Osteoblast (primary cell): ENCODE measurements around the gene CXXC5. TPM values are rescaled to one million over a fixed set of nuclear protein-coding genes. Genes with fewer than 3 reads are reported as not detected.

Experiments
- DNase-seq: peaks from one replicate; pipeline ENCODE4 v3.0.0; 2011; ENCODE audit warnings: low spot score, mixed read lengths; ENCODE audit not compliant: insufficient read length; ENCODE audit errors: missing footprints
- H2AFZ ChIP-seq: 2 replicates; pipeline ENCODE4 v1.6.0; 2011; ENCODE audit warnings: mild to moderate bottlenecking, low read length
- H3K27ac ChIP-seq: 2 replicates; pipeline ENCODE4 v1.5.1; 2011; ENCODE audit warnings: mild to moderate bottlenecking, low read depth, low read length, moderate library complexity
- H3K27me3 ChIP-seq: 2 replicates; pipeline ENCODE4 v1.6.0; 2012; ENCODE audit warnings: mild to moderate bottlenecking, control low read depth, inconsistent platforms, low read length, moderate library complexity; ENCODE audit not compliant: insufficient read depth
- H3K36me3 ChIP-seq: 2 replicates; pipeline ENCODE4 v1.5.1; 2011; ENCODE audit warnings: mild to moderate bottlenecking, low read length, control low read depth, moderate library complexity; ENCODE audit not compliant: insufficient read depth
- H3K4me1 ChIP-seq: 2 replicates; pipeline ENCODE4 v1.5.1; 2011; ENCODE audit warnings: mild to moderate bottlenecking, low read length, control low read depth, moderate library complexity; ENCODE audit not compliant: insufficient read depth
- H3K4me2 ChIP-seq: 2 replicates; pipeline ENCODE4 v1.6.0; 2011; ENCODE audit warnings: mild to moderate bottlenecking, low read length; ENCODE audit not compliant: insufficient read depth
- H3K4me3 ChIP-seq: fragments of 200-600 bp; sonication (generic); 3 replicates; pipeline ENCODE4 v1.5.1; 2012; ENCODE audit warnings: mild to moderate bottlenecking, low read length, inconsistent platforms; ENCODE audit not compliant: insufficient read depth
- H3K79me2 ChIP-seq: 2 replicates; pipeline ENCODE4 v1.6.0; 2012; ENCODE audit warnings: mild to moderate bottlenecking, low read length, control low read depth, inconsistent platforms; ENCODE audit not compliant: insufficient read depth
- H3K9me3 ChIP-seq: 2 replicates; pipeline ENCODE4 v1.5.1; 2011; ENCODE audit warnings: low read depth, low read length, control low read depth
- H4K20me1 ChIP-seq: 2 replicates; pipeline ENCODE4 v1.6.0; 2012; ENCODE audit warnings: mild to moderate bottlenecking, low read length, control low read depth; ENCODE audit not compliant: insufficient read depth
- total RNA-seq: library from RNA; depleted of rRNA; stranded (reverse); fragments of >200 nt; gene quantifications from 2 replicates; pipeline ENCODE4 v1.2.3, GENCODE V29; 2012
- TF ChIP-seq, protein P1 (sequence below): IDR thresholded peaks from 2 replicates; pipeline ENCODE4 v1.5.1; 2011; ENCODE audit warnings: mild to moderate bottlenecking, low read depth, low read length, moderate library complexity; ENCODE audit errors: extremely low read depth

Gene CXXC5
- total RNA-seq, 1 donor = 186 TPM

DNA sequence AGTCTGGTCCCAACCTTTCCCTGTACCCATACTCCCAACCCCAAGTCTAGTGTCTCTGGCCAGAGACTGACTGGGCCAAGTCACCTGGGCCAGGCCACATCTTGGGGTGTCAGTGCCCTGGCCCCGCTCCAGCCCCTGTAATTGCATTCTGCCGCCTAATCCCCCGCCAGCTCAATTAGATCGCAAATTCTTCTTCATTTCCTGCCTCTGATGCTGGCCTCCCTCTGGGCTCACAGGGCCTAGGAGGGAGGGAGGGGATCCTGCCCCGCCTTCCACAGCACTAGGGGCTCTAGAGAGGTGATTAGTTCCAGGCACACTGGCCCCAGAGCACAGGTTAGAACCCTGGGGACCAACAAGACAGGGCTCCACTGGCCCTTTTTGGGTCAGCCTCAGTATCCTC lies 5.5 kb downstream of the CXXC5 start:
- DNase-seq = no peak
- Histone ChIP-seq H3K27ac (peak overlapping the region; percentile 98), H3K4me2 (peak overlapping the region; percentile 93), H3K4me3 (peak overlapping the region; percentile 93), H3K27me3 (no peaks in the 10 kb centered on the region), H3K36me3 (peaks cover 5% of the 10 kb centered on the region), H4K20me1 (peaks cover 48% of the 10 kb centered on the region), H3K9me3 (no peaks in the 10 kb centered on the region), H3K79me2 (peaks cover 91% of the 10 kb centered on the region), H3K4me1 (peaks cover 70% of the 10 kb centered on the region), H2AFZ (no peak overlapping the region)
- TF ChIP-seq, protein P1, sequence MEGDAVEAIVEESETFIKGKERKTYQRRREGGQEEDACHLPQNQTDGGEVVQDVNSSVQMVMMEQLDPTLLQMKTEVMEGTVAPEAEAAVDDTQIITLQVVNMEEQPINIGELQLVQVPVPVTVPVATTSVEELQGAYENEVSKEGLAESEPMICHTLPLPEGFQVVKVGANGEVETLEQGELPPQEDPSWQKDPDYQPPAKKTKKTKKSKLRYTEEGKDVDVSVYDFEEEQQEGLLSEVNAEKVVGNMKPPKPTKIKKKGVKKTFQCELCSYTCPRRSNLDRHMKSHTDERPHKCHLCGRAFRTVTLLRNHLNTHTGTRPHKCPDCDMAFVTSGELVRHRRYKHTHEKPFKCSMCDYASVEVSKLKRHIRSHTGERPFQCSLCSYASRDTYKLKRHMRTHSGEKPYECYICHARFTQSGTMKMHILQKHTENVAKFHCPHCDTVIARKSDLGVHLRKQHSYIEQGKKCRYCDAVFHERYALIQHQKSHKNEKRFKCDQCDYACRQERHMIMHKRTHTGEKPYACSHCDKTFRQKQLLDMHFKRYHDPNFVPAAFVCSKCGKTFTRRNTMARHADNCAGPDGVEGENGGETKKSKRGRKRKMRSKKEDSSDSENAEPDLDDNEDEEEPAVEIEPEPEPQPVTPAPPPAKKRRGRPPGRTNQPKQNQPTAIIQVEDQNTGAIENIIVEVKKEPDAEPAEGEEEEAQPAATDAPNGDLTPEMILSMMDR = no peak

DNA sequence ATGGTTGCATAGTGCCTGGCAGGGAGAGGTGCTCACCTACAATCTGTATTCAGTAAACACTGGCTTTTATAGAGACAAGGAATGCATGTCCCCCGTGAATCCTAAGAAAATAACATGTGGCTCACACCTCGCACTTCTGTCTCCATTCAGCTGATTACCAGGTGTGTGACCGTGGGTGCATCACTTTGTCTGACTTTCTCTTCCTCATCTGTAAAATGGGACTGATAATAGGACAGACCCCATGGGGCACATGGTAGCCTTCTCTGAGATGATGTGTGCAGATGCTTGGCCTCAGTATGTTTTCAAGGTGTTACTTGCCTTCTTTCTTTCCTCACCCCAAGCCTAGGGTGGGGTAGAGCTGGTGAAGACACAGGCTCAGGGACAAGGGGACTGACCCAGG lies 6.3 kb downstream of the CXXC5 start:
- H2AFZ ChIP-seq = no peak overlapping the region

DNA sequence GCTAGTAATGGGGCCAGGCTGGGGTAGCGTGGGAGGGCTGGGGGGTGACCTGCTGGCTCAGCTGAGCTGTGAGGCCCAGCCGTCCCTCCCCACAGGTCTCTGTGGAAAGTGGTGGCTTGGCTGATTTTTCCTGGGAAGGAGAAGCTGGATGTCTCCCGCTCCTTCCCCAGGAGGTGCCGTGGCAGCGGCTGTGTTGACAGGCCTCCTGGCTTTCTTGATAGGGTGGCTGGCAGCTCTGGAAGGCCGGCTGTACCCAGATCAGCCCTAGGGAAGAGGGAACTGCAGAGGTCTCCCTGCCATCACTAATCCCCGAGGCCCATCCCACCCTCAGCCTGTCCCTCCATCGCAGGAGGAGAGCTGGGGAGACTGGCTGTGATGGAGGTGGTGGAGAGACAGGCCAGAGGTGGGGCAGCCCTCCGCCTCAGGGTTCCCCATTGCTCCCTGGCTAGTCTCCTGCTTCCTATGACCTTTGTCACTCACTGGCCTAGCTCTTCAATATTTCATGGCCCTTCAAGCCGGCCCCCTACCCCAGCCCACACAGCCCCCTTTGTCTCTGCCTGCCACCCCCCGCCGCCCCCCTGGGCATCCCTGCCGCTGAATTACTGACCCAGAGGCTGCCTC lies 6.8 kb downstream of the CXXC5 start:
- Histone ChIP-seq H3K4me3 (peak overlapping the region; percentile 26), H2AFZ (no peak overlapping the region), H3K79me2 (peaks cover 90% of the 10 kb centered on the region), H3K4me1 (peaks cover 83% of the 10 kb centered on the region), H3K27me3 (no peaks in the 10 kb centered on the region), H3K4me2 (peak overlapping the region; percentile 93), H3K36me3 (peaks cover 5% of the 10 kb centered on the region), H3K9me3 (no peaks in the 10 kb centered on the region), H3K27ac (peak overlapping the region; percentile 98), H4K20me1 (peaks cover 52% of the 10 kb centered on the region)
- TF ChIP-seq, protein P1 = no peak
- no peak for DNase-seq

More for the DNA sequence above, 6.3 kb downstream of the CXXC5 start:
- peak overlapping the region; percentile 2 for H3K4me3 ChIP-seq
- peak; percentile 14 for DNase-seq
- peaks cover 5% of the 10 kb centered on the region for H3K36me3 ChIP-seq
- TF ChIP-seq, protein P1 = no peak
- peak overlapping the region; percentile 98 for H3K27ac ChIP-seq
- H3K79me2 ChIP-seq = peaks cover 91% of the 10 kb centered on the region
- H4K20me1 ChIP-seq = peaks cover 52% of the 10 kb centered on the region
- H3K27me3 ChIP-seq = no peaks in the 10 kb centered on the region
- H3K9me3 ChIP-seq = no peaks in the 10 kb centered on the region
- H3K4me1 ChIP-seq = peaks cover 78% of the 10 kb centered on the region
- peak overlapping the region; percentile 93 for H3K4me2 ChIP-seq

DNA sequence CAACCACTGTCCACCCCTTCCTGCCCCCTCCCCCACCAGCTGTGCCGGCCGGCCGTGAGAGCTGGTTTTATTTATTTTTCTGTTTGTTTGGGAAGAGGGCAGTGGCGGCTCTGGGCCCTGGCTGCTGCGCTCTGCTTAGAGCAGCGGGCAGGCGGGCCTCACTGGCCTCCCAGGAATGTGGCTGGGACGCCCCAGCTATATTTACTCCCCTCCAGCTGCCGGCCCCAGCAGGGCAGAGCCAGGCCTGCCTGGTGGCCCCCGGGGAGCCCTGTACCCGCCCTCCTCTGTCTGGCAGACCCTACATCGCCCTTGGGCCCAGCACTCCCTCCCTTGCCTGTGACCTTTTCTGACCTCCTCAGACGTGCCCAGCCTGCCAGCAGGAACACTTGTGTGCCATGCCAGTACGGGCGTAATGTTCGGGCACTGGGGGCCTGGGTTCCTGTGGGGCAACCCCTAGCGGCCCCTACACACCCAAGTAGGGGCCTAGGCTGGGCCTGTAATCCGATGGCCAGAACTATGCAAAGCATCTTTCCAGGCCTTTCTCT lies 7.7 kb downstream of the CXXC5 start:
- Histone ChIP-seq H3K27ac (peak overlapping the region; percentile 98), H3K27me3 (no peaks in the 10 kb centered on the region), H4K20me1 (peaks cover 49% of the 10 kb centered on the region), H3K36me3 (peaks cover 5% of the 10 kb centered on the region), H3K4me2 (peak overlapping the region; percentile 49), H2AFZ (no peak overlapping the region), H3K9me3 (no peaks in the 10 kb centered on the region), H3K4me1 (peaks cover 89% of the 10 kb centered on the region), H3K79me2 (peaks cover 87% of the 10 kb centered on the region), H3K4me3 (peak overlapping the region; percentile 26)
- DNase-seq = peak; percentile 94
- TF ChIP-seq, protein P1 = no peak
